GM21528 (cell line): ENCODE results near the gene CARNS1.
"Not testable (repeated sequence)": the region's sequence is repeated elsewhere in the genome, so short reads cannot be mapped to it uniquely, and the experiment has no call there.

Experiments
- ATAC-seq: cut with Tn5 transposase; IDR thresholded peaks from one replicate; pipeline ENCODE4 v1.9.1; 2021; ENCODE audit warnings: mild to moderate bottlenecking, moderate library complexity; ENCODE audit not compliant: unreplicated experiment, low FRiP score

CARNS1 gene

DNA sequence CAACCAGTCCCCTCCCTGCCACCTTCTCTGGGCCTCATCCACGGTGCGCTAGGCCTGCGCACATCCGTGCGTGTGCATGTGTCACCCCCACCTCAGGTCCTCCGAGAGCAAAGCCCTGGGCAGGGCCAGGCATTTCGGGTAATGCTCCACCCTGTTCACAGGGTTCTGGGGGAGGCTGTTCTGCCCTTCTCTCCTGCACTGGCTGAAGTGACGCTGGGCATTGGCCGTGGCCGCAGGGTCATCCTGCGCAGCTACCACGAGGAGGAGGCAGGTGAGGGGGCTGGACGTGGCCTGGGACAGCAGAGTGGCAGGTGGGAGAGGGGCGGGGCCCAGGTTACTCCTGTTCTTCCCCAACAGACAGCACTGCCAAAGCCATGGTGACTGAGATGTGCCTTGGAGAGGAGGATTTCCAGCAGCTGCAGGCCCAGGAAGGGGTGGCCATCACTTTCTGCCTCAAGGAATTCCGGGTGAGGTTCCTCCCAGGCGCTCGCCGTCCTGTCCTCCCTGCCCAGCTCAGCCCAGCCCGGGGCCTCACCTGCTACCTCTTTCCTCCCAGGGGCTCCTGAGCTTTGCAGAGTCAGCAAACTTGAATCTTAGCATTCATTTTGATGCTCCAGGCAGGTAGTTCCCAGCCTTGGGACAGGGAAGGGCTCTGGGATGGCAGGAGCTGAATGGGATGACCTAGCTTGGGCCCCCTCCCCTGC lies 19.8 kb upstream of the CARNS1 start:
- ATAC-seq = no peak

- no peak for ATAC-seq
Measured at GRCh38 chr11:67396259-67396581, 19.3 kb upstream of the CARNS1 start.

DNA sequence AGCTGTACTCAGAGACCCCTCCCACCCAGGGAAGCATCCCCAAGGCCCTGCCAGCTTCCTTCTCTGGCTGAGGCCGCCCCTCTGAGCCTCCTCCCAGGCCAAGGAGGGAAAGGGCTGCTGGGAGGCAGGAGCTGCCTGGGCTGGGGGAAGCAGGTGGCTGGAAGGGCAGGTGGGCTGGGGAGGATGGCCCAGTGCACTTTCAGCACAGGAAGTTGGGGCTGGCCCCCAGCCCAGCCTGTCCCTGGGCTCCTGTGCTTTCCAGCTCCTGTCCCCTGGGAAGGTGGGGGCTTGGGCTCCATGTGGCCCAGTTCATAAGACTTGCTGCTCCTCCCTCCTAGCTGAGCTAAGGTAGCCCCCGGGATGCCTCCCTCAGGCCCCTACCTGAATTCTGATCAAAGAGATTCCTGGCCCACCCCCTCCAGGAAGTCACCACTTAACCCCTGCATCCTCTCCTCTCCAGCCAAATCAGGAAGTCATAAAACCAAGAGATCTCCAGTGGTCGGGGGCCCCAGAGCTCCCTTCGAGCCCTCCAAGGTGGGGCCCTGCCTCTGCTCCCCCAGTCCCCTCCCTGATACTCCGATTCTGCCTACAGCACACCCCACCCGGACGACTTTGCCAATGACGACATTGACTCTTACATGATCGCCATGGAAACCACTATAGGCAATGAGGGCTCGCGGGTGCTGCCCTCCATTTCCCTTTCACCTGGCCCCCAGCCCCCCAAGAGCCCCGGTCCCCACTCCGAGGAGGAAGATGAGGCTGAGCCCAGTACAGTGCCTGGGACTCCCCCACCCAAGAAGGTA lies 18.7 kb upstream of the CARNS1 start:
- ATAC-seq = no peak

DNA sequence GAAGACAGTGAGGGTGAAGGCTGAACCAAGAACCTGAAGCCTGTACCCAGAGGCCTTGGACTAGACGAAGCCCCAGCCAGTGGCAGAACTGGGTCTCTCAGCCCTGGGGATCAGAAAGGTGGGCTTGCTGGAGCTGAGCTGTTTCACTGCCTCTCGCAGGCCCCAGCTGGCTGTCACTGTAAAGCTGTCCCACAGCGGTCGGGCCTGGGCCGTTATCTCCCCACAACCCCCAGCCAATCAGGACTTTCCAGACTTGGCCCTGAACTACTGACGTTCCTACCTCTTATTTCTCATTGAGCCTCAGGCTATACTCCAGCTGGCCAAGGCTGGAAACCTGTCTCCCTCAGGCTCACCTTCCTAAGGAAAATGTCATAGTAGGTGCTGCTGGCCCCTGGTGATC lies 17.9 kb upstream of the CARNS1 start:
- no peak for ATAC-seq

DNA sequence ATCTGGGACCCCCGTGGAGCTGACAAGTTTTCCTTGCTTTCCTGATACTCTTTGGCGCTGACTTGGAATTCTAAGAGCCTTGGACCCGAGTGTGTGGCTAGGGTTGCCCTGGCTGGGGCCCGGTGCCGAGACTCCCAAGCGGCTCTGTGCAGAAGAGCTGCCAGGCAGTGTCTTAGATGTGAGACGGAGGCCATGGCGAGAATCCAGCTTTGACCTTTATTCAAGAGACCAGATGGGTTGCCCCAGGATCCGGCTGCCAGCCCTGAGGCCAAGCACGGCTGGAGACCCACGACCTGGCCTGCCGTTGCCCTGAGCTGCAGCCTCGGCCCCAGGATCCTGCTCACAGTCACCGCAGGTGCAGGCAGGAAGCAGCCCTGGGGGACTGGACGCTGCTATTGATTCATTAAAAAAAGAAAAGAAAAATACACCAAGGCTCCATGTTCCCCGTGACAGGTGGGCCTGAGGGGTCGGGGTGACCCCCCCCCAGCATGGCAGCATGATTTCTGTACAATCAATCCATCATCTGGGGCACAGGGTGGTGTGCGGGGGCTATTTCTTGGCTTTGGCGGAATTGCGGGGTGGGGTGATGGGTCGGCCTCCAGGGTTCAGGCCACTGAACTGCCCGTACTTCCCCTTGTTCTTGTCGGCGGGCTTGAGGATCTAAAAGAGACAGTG lies 17.4 kb upstream of the CARNS1 start:
- ATAC-seq = no peak

DNA sequence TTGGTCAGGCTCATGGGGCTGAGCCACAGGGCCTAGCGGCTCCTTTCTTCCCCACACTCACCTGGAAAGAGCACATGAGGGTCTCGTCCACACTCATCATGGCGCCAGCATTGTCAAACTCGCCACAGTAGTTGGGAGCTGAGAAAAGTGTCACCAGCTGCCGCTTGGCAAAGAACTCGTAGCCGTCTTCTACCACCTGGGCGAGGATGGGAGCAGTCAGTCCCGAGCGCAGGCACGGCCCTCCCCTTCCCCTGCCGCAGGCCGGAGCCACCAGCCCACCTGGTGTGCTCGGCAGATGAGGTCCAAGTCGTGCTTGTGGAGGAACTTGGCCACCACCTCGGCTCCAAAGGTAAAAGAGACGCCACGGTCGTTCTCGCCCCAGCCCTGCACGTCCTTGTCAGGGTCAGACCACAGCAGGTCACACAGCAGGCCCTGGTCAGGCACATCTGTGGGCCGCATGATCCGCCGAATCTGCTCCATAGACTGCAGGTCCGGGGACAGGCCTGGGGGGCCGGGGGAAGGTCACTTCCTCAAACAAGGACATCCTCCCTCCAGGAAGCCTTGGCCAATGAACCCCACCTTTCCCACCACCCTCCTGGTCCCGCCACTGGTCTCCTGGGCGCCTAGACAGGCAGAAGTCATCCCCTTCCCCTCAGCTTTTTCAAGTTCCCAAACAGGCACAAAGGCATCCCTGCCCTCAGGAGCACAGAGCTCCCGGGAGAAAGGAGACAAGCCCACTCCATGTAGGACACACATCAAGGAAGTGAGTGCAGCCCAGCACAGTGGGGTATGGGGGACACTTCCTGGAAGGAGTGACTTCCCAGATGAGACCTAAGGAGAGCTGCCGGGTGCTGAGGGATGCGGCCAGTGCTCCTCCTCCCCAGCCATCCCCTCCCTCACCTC lies 16.6 kb upstream of the CARNS1 start:
- no peak for ATAC-seq

GRCh38 chr11:67400251-67400941 lies 15.1 kb upstream of the CARNS1 start:
- no peak for ATAC-seq

DNA sequence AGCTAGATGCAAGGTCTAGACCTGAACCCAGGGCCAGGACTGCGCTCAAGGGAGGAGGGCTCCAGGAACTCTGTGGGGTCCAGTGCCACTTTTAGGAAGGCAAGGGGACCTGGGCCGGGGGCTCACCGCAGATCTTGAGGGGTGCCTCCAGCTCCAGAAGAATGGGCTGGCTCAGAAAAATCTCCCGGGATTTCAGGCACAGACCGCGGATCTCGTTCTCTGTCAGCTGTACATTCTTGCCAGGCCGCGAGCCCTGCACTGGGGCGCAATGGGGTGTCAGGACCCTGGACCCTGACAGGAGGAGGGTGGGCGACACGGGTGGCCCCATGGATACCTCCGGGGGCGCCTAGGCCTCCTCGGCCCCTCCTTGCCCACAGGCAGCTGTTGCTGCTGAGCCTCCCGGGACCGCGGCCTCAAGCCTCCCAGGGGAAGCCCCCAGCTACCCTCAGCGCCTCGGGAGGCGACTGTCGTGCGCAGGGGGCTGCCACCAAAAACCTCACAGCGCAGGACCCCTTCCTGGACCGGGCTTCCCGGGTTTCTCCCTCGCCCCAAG lies 14.5 kb upstream of the CARNS1 start:
- ATAC-seq = peak; percentile 16

DNA sequence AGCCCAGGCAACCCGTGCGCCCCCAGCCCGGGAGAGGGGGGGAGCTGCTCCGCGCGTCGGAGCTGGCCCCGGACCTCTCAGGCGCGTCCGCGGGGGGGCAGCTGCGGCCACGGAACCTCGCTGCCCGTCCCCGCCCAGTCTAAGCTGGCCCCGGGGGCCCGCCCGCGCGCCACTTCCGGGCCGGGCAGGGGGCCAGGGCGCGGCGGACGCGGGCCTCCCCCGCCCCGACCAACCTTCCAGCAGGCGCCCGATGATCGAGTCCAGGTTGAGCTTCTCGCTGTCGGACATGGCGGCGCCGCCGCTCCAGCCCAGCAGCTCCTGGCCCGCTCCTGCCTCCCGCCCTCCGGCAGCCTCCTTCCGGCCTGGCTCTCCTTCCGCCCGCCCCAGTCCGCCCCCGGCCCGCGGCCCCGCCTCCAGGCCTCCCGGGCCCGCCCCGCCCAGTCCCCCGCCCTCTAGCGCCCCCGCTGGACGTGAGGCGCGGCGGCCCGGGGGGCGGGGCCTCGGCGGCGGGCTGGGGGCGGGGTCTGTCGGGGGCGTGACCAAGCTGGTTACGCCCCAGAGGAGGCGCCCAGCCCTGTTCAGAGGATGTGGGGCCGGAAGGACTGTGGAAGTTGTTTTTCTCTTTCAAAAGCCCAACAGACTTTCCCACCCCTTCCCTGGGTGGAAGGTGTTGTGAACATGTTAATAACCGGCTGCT lies 13.8 kb upstream of the CARNS1 start, which contains the start of gene PPP1CA:
Gene PPP1CA, minus strand, starts transcription at position 364 of the 697 bp plus-strand sequence. Its CDS starts 76 bp downstream, at position 288.
- ATAC-seq = peak; percentile 48

- not testable (repeated sequence) for ATAC-seq
Measured at GRCh38 chr11:67402192-67402839, 13.2 kb upstream of the CARNS1 start.

GRCh38 chr11:67403085-67403484 lies 12.4 kb upstream of the CARNS1 start:
- not testable (repeated sequence) for ATAC-seq

DNA sequence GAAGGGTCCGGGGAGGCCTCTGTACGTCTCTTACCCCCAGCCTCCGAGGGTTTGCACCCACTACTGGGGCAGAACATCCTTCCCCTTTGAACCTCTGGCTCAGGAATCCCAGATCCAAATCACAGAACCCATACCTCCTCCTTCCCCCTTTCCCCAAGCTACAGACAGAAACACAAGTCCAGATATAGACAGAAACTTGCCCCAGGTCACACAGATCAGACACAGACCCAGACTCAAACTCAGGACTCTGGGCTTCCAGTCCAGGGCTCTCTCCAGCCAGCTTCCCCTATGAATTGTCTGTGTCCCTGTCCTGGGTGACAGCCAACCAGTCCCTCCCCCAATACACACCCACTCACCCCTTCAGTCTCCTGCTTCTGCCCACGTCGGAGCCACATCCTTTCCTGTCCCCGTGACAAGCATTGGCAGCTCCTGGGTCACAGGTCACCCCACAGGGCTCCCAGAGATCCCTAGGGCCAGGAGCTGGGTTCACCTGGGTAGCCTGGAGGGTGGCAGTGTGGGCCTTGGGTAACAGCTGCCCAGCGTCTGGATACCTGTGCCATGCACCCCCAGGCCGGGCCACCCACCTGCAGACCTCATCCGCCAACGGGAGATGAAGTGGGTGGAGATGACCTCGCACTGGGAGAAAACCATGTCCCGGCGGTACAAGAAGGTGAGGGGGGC lies 10.8 kb upstream of the CARNS1 start:
- no peak for ATAC-seq

GRCh38 chr11:67405196-67405567 lies 10.3 kb upstream of the CARNS1 start:
- no peak for ATAC-seq

- no peak for ATAC-seq
Measured at GRCh38 chr11:67405688-67406339, 9.7 kb upstream of the CARNS1 start.

DNA sequence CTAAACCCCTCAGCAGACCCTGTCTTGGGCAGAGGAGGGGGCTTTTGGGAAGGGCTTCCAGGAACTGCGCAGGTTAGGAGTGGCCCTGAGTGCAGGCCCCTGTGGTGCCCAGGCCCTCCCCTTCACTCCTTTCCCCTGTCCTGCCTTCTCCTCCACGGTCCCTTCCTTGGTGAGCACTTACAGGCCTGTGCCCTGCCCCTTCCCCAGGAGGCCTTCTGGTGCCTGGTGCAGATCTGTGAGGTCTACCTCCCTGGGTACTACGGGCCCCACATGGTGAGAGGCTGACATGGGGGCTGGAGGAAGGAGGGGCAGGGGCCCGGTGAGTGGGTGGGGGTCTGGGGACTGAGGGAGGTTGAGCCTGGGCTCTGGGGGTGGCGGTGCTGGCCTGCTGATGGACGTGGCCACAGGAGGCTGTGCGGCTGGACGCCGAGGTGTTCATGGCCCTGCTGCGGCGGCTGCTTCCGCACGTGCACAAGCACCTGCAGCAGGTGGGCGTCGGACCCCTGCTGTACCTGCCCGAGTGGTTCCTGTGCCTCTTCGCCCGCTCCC lies 9.0 kb upstream of the CARNS1 start:
- no peak for ATAC-seq

DNA sequence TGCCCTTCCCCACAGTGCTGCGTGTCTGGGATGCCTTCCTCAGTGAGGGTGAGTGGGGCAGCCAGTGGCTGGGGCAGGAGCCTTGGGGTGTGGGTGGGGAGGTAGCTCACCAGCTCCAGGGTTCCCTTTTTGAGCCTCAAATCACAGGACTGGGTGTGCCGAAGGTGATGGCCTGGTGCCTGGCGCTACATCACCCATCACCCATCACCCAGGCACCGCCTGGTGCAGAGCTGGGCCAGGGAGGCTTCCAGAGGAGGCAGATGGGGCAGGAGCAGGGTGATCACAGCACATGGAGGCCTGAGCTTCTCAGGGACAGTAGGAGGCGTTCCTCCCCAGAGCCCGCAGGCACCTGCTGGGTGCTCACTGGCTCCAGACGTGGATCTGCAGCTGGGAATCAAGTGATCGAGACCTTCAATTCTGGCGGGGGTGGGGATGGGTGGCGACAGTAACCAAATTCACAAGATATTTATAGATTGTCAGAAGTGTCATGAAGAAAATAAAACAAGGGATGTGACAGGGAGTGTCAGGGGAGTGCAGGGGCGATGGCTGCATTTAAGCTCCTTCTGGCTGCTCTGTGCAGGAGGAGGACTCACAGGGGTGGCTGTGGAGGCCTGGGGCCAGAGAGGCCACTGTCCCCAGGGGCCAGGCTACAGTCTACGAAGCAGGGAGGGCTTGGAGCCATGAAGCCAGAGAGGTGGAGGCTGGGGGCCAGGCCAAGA lies 8.3 kb upstream of the CARNS1 start:
- ATAC-seq = no peak
